ENCODE measurements around the gene UBXN1. TPM values are rescaled to one million over a fixed set of nuclear protein-coding genes. Genes with fewer than 3 reads are reported as not detected.

Gene UBXN1
- total RNA-seq, 1 donor from 2014 or later = 127 TPM

GRCh38 chr11:62716206-62716605 lies 37.3 kb upstream of the UBXN1 start:
- intact Hi-C loops (cut with micrococcal nuclease) = no loop called here
- Mint-ChIP-seq H3K27me3 (ENCODE audit: low read depth) (no peaks in the 10 kb centered on the region), H3K4me3 (ENCODE audit: low read depth) (no peak overlapping the region), H3K36me3 (ENCODE audit: low read depth) (peaks cover 91% of the 10 kb centered on the region), H3K9me3 (no peaks in the 10 kb centered on the region), H3K27ac (peak overlapping the region; percentile 5), H3K4me1 (ENCODE audit: low read depth) (peaks cover 57% of the 10 kb centered on the region)
- DNase-seq (ENCODE audit: low spot score) = no peak

- peak overlapping the region; percentile 57 for H3K27ac Mint-ChIP-seq
- intact Hi-C loops (cut with micrococcal nuclease) = no loop called here
- no peak for DNase-seq (ENCODE audit: low spot score)
- H3K36me3 Mint-ChIP-seq (ENCODE audit: low read depth) = peaks cover 90% of the 10 kb centered on the region
- H3K27me3 Mint-ChIP-seq (ENCODE audit: low read depth) = no peaks in the 10 kb centered on the region
- H3K4me3 Mint-ChIP-seq (ENCODE audit: low read depth) = no peak overlapping the region
- H3K9me3 Mint-ChIP-seq = no peaks in the 10 kb centered on the region
- H3K4me1 Mint-ChIP-seq (ENCODE audit: low read depth) = peaks cover 56% of the 10 kb centered on the region
These were observed 36.6 kb upstream of the UBXN1 start for GRCh38 chr11:62715150-62716130.

GRCh38 chr11:62713343-62713742 lies 34.5 kb upstream of the UBXN1 start:
- H3K4me3 Mint-ChIP-seq (ENCODE audit: low read depth) = peak overlapping the region; percentile 24
- H3K36me3 Mint-ChIP-seq (ENCODE audit: low read depth) = peaks cover 78% of the 10 kb centered on the region
- DNase-seq (ENCODE audit: low spot score) = no peak
- H3K27ac Mint-ChIP-seq = peak overlapping the region; percentile 87
- H3K9me3 Mint-ChIP-seq = no peaks in the 10 kb centered on the region
- peaks cover 57% of the 10 kb centered on the region for H3K4me1 Mint-ChIP-seq (ENCODE audit: low read depth)
- intact Hi-C loops (cut with micrococcal nuclease) = loop anchor here (2.0 kb wide), 1 partner anchor 43 kb away; the partner anchor contains the start of gene UQCC3
- H3K27me3 Mint-ChIP-seq (ENCODE audit: low read depth) = no peaks in the 10 kb centered on the region

GRCh38 chr11:62712861-62713260 lies 34.0 kb upstream of the UBXN1 start:
- H3K9me3 Mint-ChIP-seq = no peaks in the 10 kb centered on the region
- peaks cover 74% of the 10 kb centered on the region for H3K36me3 Mint-ChIP-seq (ENCODE audit: low read depth)
- no peaks in the 10 kb centered on the region for H3K27me3 Mint-ChIP-seq (ENCODE audit: low read depth)
- H3K27ac Mint-ChIP-seq = peak overlapping the region; percentile 87
- intact Hi-C loops (cut with micrococcal nuclease) = loop anchor here (2.0 kb wide), 1 partner anchor 42 kb away; the partner anchor contains the start of gene UQCC3
- no peak for DNase-seq (ENCODE audit: low spot score)
- H3K4me3 Mint-ChIP-seq (ENCODE audit: low read depth) = peak overlapping the region; percentile 27
- H3K4me1 Mint-ChIP-seq (ENCODE audit: low read depth) = peaks cover 58% of the 10 kb centered on the region

- intact Hi-C loops (cut with micrococcal nuclease) = loop anchor here (2.0 kb wide), 1 partner anchor 42 kb away; the partner anchor contains the start of gene UQCC3
- peak overlapping the region; percentile 27 for H3K4me3 Mint-ChIP-seq (ENCODE audit: low read depth)
- H3K36me3 Mint-ChIP-seq (ENCODE audit: low read depth) = peaks cover 70% of the 10 kb centered on the region
- H3K9me3 Mint-ChIP-seq = no peaks in the 10 kb centered on the region
- H3K27me3 Mint-ChIP-seq (ENCODE audit: low read depth) = no peaks in the 10 kb centered on the region
- no peak for DNase-seq (ENCODE audit: low spot score)
- peak overlapping the region; percentile 87 for H3K27ac Mint-ChIP-seq
- peaks cover 58% of the 10 kb centered on the region for H3K4me1 Mint-ChIP-seq (ENCODE audit: low read depth)
These were observed 33.5 kb upstream of the UBXN1 start for GRCh38 chr11:62712276-62712812.

- no peaks in the 10 kb centered on the region for H3K27me3 Mint-ChIP-seq (ENCODE audit: low read depth)
- DNase-seq (ENCODE audit: low spot score) = no peak
- H3K4me3 Mint-ChIP-seq (ENCODE audit: low read depth) = peak overlapping the region; percentile 82
- H3K9me3 Mint-ChIP-seq = no peaks in the 10 kb centered on the region
- H3K36me3 Mint-ChIP-seq (ENCODE audit: low read depth) = peaks cover 51% of the 10 kb centered on the region
- peaks cover 60% of the 10 kb centered on the region for H3K4me1 Mint-ChIP-seq (ENCODE audit: low read depth)
- intact Hi-C loops (cut with micrococcal nuclease) = no loop called here
- H3K27ac Mint-ChIP-seq = peak overlapping the region; percentile 88
These were observed 31.1 kb upstream of the UBXN1 start for GRCh38 chr11:62710001-62710345.

- H3K36me3 Mint-ChIP-seq (ENCODE audit: low read depth) = peaks cover 51% of the 10 kb centered on the region
- H3K27ac Mint-ChIP-seq = peak overlapping the region; percentile 88
- no peaks in the 10 kb centered on the region for H3K27me3 Mint-ChIP-seq (ENCODE audit: low read depth)
- no peaks in the 10 kb centered on the region for H3K9me3 Mint-ChIP-seq
- H3K4me1 Mint-ChIP-seq (ENCODE audit: low read depth) = peaks cover 56% of the 10 kb centered on the region
- H3K4me3 Mint-ChIP-seq (ENCODE audit: low read depth) = peak overlapping the region; percentile 82
- intact Hi-C loops (cut with micrococcal nuclease) = loop anchor here (1.0 to 5.0 kb wide), 6 partner anchors 18 to 172 kb away; partner anchors contain the start of genes GANAB, HNRNPUL2, STX5 and TAF6L
- DNase-seq (ENCODE audit: low spot score) = peak; percentile 94
These were observed 30.6 kb upstream of the UBXN1 start for GRCh38 chr11:62709247-62710000.

GRCh38 chr11:62708793-62709192 lies 29.9 kb upstream of the UBXN1 start:
- peak; percentile 36 for DNase-seq (ENCODE audit: low spot score)
- peaks cover 51% of the 10 kb centered on the region for H3K4me1 Mint-ChIP-seq (ENCODE audit: low read depth)
- H3K27me3 Mint-ChIP-seq (ENCODE audit: low read depth) = no peaks in the 10 kb centered on the region
- H3K4me3 Mint-ChIP-seq (ENCODE audit: low read depth) = peak overlapping the region; percentile 82
- intact Hi-C loops (cut with micrococcal nuclease) = loop anchor here (1.0 to 5.0 kb wide), 6 partner anchors 19 to 173 kb away; partner anchors contain the start of genes GANAB, HNRNPUL2, STX5 and TAF6L
- H3K27ac Mint-ChIP-seq = peak overlapping the region; percentile 88
- H3K36me3 Mint-ChIP-seq (ENCODE audit: low read depth) = peaks cover 45% of the 10 kb centered on the region
- H3K9me3 Mint-ChIP-seq = no peaks in the 10 kb centered on the region

GRCh38 chr11:62708392-62708791 lies 29.5 kb upstream of the UBXN1 start:
- peak overlapping the region; percentile 88 for H3K27ac Mint-ChIP-seq
- peak overlapping the region; percentile 82 for H3K4me3 Mint-ChIP-seq (ENCODE audit: low read depth)
- DNase-seq (ENCODE audit: low spot score) = no peak
- H3K27me3 Mint-ChIP-seq (ENCODE audit: low read depth) = no peaks in the 10 kb centered on the region
- peaks cover 44% of the 10 kb centered on the region for H3K36me3 Mint-ChIP-seq (ENCODE audit: low read depth)
- peaks cover 47% of the 10 kb centered on the region for H3K4me1 Mint-ChIP-seq (ENCODE audit: low read depth)
- intact Hi-C loops (cut with micrococcal nuclease) = loop anchor here (5.0 kb wide), 1 partner anchor 124 kb away; the partner anchor contains the start of genes STX5 and TEX54
- no peaks in the 10 kb centered on the region for H3K9me3 Mint-ChIP-seq

- Mint-ChIP-seq H3K36me3 (ENCODE audit: low read depth) (peaks cover 39% of the 10 kb centered on the region), H3K9me3 (no peaks in the 10 kb centered on the region), H3K27me3 (ENCODE audit: low read depth) (no peaks in the 10 kb centered on the region), H3K27ac (peak within 1 kb of the TSS; percentile 88), H3K4me3 (ENCODE audit: low read depth) (peak within 1 kb of the TSS; percentile 82), H3K4me1 (ENCODE audit: low read depth) (peaks cover 39% of the 10 kb centered on the region)
- intact Hi-C loops (cut with micrococcal nuclease) = loop anchor here (5.0 kb wide), 1 partner anchor 125 kb away; the partner anchor contains the start of genes STX5 and TEX54
- no peak for DNase-seq (ENCODE audit: low spot score)
These were observed 28.5 kb upstream of the UBXN1 start, which contains the start of the genes BSCL2 and GNG3 for GRCh38 chr11:62707277-62707861. BSCL2 (minus strand) TSS chr11:62707424; CDS start chr11:62707195, 229 bp downstream. GNG3 (plus strand) TSS chr11:62707676; CDS start chr11:62708296, 620 bp downstream.

- Mint-ChIP-seq H3K36me3 (ENCODE audit: low read depth) (peaks cover 40% of the 10 kb centered on the region), H3K9me3 (no peaks in the 10 kb centered on the region), H3K27ac (peak overlapping the region; percentile 14), H3K4me1 (ENCODE audit: low read depth) (peaks cover 37% of the 10 kb centered on the region), H3K4me3 (ENCODE audit: low read depth) (peak overlapping the region; percentile 58), H3K27me3 (ENCODE audit: low read depth) (no peaks in the 10 kb centered on the region)
- intact Hi-C loops (cut with micrococcal nuclease) = loop anchor here (5.0 kb wide), 1 partner anchor 125 kb away; the partner anchor contains the start of genes STX5 and TEX54
- no peak for DNase-seq (ENCODE audit: low spot score)
These were observed 28.0 kb upstream of the UBXN1 start for GRCh38 chr11:62706850-62707247.

All from activated T-helper 2 cell treated with anti-CD3 and anti-CD28 coated beads, Interferon-gamma antibody, Interleukin-2, Interleukin-4, amounts not matched to agents 10 μg/mL and 5 μg/mL and 100 μg/mL, durations not matched to agents 14 hours and 24 hours and 36 hours (primary cell).